HepG2 (cell line): ENCODE measurements around the gene ID4. TPM values are rescaled to one million over a fixed set of nuclear protein-coding genes. Genes with fewer than 3 reads are reported as not detected.
A peak's percentile ranks its signal among the peaks of the same experiment; 100 is the strongest.

Experiments
- ISX ChIP-seq: sonication (generic); formaldehyde crosslinking; conservative IDR thresholded peaks from 2 replicates; pipeline ENCODE4 v1.5.0; 2020; ENCODE audit warnings: missing genetic modification reagents
- KDM3A ChIP-seq: IDR thresholded peaks from 2 replicates; pipeline ENCODE4 v1.6.1; 2018; ENCODE audit warnings: low read depth, missing compliant biosample characterization
- ZFAT ChIP-seq: sonication (generic); formaldehyde crosslinking; conservative IDR thresholded peaks from 2 replicates; pipeline ENCODE4 v1.8.1; 2023; ENCODE audit warnings: missing genetic modification reagents, inconsistent platforms
- ZKSCAN5 ChIP-seq: sonication (generic); formaldehyde crosslinking; IDR thresholded peaks from 2 replicates; pipeline ENCODE4 v1.5.1; 2020; ENCODE audit warnings: mild to moderate bottlenecking, missing genetic modification reagents
- ZNF234 ChIP-seq: sonication (generic); formaldehyde crosslinking; conservative IDR thresholded peaks from 2 replicates; pipeline ENCODE4 v1.5.1; 2020; ENCODE audit warnings: mild to moderate bottlenecking, missing genetic modification reagents
- ZNF776 ChIP-seq: sonication (generic); formaldehyde crosslinking; IDR thresholded peaks from 2 replicates; pipeline ENCODE4 v1.4.0; 2020; ENCODE audit warnings: mild to moderate bottlenecking, missing genetic modification reagents
- polyA plus RNA-seq, 8 experiments: library from polyadenylated mRNA; depleted of rRNA in 3 of 8; stranded (reverse) in 7 of 8; unstranded in 1 of 8; fragments of >200 nt; fragmentation: Illumina TruSeq in 4 of 8; extraction: Trizol in 4 of 8; gene quantifications; 2 replicates each; pipeline versions ENCODE4 v1.2.1 to v1.2.3, GENCODE V29; 2011 to 2016; ENCODE audit warnings: low read depth in 4 of 8, missing spikeins in 1 of 8, mixed read lengths in 1 of 8; ENCODE audit not compliant: insufficient read depth in 1 of 8
- total RNA-seq, 5 experiments: library from RNA; depleted of rRNA; stranded (reverse); fragments of >200 nt; fragmentation: Illumina TruSeq; extraction: Trizol; gene quantifications; 2 replicates each; pipeline ENCODE4 v1.2.3, GENCODE V29; 2016; ENCODE audit warnings: low read depth in 1 of 5
- TF ChIP-seq, protein P1 (sequence below): sonication (generic); formaldehyde crosslinking; IDR thresholded peaks from 2 replicates; pipeline ENCODE4 v1.9.0; 2021; ENCODE audit warnings: mild to moderate bottlenecking, missing genetic modification reagents
- TF ChIP-seq, protein P2 (sequence below): sonication (generic); formaldehyde crosslinking; conservative IDR thresholded peaks from 2 replicates; pipeline ENCODE4 v1.8.0; 2022; ENCODE audit warnings: mild to moderate bottlenecking, moderate library complexity, missing genetic modification reagents
- TF ChIP-seq, protein P3 (sequence below): fragments of 450-650 bp; IDR thresholded peaks from 2 replicates; pipeline ENCODE4 v1.6.1; 2017; ENCODE audit warnings: mild to moderate bottlenecking
- TF ChIP-seq, protein P4 (sequence below): sonication (generic); formaldehyde crosslinking; IDR thresholded peaks from 2 replicates; pipeline ENCODE4 v1.4.0; 2020; ENCODE audit warnings: missing genetic modification reagents
- TF ChIP-seq, protein P5 (sequence below): sonication (generic); formaldehyde crosslinking; IDR thresholded peaks from 2 replicates; pipeline ENCODE4 v1.5.1; 2020; ENCODE audit warnings: mild to moderate bottlenecking, missing genetic modification reagents, borderline replicate concordance

Gene ID4
- total and polyA plus RNA-seq, 2 of the 13 experiments (the other 11 are each of a cell fraction or from before 2014, with no cell fraction given) = 0.20 to 0.44 TPM

DNA sequence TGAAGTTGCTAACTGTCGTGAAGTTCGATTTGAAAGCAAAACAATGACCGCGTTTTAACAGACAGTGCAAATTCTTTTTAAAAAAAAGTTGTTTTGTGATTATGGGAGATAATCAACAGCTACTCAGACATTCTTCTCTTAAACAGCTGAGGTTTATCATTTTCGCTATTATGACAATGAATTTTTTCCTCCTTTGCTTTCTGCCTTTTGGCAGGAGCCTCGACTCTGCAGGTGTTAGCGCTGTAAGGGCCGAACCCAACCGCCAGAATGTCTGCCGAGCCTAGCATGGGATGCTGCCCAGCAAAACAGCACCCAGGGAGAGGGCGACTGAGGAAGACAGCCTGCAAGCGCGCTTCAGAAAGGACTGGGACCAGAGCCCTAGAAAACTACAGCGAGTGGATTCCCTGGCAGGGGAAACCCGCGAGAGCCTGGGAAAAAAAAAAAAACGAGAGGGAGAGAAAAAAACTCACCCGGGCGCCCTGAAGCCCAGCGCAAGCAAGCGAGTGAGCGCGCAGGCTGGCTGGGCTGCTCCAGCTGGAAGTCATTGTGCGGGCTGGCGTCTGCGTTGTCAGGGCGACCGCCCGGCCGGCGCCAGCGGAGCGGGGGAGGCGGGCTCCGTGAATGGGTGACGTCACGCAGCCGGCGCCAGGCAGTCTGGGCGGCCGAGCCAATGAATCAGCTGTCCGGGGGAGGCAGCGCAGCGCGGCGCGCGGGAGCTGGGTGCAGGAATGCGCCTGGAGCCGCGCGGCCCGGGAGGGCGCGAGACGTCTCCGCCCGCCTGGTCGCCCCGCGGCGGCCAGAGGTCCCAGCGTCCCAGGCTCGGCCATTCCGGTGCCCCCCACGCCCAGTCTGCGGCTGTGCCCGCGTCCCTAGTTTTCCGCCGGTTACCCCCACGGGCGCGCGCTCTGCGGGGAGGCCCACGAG is 32.7 kb upstream of the ID4 start (continued):
- TF ChIP-seq KDM3A = peak; percentile 64; the same call in 1 of the 2 replicates
- TF ChIP-seq, protein P1, sequence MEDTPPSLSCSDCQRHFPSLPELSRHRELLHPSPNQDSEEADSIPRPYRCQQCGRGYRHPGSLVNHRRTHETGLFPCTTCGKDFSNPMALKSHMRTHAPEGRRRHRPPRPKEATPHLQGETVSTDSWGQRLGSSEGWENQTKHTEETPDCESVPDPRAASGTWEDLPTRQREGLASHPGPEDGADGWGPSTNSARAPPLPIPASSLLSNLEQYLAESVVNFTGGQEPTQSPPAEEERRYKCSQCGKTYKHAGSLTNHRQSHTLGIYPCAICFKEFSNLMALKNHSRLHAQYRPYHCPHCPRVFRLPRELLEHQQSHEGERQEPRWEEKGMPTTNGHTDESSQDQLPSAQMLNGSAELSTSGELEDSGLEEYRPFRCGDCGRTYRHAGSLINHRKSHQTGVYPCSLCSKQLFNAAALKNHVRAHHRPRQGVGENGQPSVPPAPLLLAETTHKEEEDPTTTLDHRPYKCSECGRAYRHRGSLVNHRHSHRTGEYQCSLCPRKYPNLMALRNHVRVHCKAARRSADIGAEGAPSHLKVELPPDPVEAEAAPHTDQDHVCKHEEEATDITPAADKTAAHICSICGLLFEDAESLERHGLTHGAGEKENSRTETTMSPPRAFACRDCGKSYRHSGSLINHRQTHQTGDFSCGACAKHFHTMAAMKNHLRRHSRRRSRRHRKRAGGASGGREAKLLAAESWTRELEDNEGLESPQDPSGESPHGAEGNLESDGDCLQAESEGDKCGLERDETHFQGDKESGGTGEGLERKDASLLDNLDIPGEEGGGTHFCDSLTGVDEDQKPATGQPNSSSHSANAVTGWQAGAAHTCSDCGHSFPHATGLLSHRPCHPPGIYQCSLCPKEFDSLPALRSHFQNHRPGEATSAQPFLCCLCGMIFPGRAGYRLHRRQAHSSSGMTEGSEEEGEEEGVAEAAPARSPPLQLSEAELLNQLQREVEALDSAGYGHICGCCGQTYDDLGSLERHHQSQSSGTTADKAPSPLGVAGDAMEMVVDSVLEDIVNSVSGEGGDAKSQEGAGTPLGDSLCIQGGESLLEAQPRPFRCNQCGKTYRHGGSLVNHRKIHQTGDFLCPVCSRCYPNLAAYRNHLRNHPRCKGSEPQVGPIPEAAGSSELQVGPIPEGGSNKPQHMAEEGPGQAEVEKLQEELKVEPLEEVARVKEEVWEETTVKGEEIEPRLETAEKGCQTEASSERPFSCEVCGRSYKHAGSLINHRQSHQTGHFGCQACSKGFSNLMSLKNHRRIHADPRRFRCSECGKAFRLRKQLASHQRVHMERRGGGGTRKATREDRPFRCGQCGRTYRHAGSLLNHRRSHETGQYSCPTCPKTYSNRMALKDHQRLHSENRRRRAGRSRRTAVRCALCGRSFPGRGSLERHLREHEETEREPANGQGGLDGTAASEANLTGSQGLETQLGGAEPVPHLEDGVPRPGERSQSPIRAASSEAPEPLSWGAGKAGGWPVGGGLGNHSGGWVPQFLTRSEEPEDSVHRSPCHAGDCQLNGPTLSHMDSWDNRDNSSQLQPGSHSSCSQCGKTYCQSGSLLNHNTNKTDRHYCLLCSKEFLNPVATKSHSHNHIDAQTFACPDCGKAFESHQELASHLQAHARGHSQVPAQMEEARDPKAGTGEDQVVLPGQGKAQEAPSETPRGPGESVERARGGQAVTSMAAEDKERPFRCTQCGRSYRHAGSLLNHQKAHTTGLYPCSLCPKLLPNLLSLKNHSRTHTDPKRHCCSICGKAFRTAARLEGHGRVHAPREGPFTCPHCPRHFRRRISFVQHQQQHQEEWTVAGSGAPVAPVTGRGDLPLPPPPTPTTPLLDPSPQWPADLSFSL = no peak
- TF ChIP-seq, protein P2, sequence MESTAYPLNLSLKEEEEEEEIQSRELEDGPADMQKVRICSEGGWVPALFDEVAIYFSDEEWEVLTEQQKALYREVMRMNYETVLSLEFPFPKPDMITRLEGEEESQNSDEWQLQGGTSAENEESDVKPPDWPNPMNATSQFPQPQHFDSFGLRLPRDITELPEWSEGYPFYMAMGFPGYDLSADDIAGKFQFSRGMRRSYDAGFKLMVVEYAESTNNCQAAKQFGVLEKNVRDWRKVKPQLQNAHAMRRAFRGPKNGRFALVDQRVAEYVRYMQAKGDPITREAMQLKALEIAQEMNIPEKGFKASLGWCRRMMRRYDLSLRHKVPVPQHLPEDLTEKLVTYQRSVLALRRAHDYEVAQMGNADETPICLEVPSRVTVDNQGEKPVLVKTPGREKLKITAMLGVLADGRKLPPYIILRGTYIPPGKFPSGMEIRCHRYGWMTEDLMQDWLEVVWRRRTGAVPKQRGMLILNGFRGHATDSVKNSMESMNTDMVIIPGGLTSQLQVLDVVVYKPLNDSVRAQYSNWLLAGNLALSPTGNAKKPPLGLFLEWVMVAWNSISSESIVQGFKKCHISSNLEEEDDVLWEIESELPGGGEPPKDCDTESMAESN (CRISPR knock-in tag) = peak; percentile 97
- 0 out of 2 replicates have a peak, but pooled peaks have one; percentile 77 for TF ChIP-seq ISX (CRISPR knock-in tag)
- TF ChIP-seq, protein P3, sequence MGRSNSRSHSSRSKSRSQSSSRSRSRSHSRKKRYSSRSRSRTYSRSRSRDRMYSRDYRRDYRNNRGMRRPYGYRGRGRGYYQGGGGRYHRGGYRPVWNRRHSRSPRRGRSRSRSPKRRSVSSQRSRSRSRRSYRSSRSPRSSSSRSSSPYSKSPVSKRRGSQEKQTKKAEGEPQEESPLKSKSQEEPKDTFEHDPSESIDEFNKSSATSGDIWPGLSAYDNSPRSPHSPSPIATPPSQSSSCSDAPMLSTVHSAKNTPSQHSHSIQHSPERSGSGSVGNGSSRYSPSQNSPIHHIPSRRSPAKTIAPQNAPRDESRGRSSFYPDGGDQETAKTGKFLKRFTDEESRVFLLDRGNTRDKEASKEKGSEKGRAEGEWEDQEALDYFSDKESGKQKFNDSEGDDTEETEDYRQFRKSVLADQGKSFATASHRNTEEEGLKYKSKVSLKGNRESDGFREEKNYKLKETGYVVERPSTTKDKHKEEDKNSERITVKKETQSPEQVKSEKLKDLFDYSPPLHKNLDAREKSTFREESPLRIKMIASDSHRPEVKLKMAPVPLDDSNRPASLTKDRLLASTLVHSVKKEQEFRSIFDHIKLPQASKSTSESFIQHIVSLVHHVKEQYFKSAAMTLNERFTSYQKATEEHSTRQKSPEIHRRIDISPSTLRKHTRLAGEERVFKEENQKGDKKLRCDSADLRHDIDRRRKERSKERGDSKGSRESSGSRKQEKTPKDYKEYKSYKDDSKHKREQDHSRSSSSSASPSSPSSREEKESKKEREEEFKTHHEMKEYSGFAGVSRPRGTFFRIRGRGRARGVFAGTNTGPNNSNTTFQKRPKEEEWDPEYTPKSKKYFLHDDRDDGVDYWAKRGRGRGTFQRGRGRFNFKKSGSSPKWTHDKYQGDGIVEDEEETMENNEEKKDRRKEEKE = no peak
- TF ChIP-seq ZNF234 (CRISPR knock-in tag) = no peak
- TF ChIP-seq ZFAT (CRISPR knock-in tag) = peak; percentile 85; the same call in 1 of the 2 replicates
- TF ChIP-seq, protein P4, sequence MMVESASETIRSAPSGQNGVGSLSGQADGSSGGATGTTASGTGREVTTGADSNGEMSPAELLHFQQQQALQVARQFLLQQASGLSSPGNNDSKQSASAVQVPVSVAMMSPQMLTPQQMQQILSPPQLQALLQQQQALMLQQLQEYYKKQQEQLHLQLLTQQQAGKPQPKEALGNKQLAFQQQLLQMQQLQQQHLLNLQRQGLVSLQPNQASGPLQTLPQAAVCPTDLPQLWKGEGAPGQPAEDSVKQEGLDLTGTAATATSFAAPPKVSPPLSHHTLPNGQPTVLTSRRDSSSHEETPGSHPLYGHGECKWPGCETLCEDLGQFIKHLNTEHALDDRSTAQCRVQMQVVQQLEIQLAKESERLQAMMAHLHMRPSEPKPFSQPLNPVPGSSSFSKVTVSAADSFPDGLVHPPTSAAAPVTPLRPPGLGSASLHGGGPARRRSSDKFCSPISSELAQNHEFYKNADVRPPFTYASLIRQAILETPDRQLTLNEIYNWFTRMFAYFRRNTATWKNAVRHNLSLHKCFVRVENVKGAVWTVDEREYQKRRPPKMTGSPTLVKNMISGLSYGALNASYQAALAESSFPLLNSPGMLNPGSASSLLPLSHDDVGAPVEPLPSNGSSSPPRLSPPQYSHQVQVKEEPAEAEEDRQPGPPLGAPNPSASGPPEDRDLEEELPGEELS (CRISPR knock-in tag) = peak; percentile 84
- no peak for TF ChIP-seq ZKSCAN5 (CRISPR knock-in tag)
- peak; percentile 79; the same call in 1 of the 2 replicates for TF ChIP-seq ZNF776 (CRISPR knock-in tag)
- TF ChIP-seq, protein P5, sequence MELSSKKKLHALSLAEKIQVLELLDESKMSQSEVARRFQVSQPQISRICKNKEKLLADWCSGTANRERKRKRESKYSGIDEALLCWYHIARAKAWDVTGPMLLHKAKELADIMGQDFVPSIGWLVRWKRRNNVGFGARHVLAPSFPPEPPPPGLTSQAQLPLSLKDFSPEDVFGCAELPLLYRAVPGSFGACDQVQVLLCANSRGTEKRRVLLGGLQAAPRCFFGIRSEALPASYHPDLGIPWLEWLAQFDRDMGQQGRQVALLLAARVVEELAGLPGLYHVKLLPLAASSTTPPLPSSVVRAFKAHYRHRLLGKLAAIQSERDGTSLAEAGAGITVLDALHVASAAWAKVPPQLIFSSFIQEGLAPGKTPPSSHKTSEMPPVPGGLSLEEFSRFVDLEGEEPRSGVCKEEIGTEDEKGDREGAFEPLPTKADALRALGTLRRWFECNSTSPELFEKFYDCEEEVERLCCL (CRISPR knock-in tag) = no peak
